ENCODE results near the gene CDKN2D. TPM values are rescaled to one million over a fixed set of nuclear protein-coding genes. Genes with fewer than 3 reads are reported as not detected.

Gene CDKN2D
- total and polyA plus RNA-seq, 2 of the 13 experiments (the other 11 are each of a cell fraction or from before 2014, with no cell fraction given): 5.4 to 8.6 TPM

GRCh38 chr19:10586396-10586795, 17.6 kb upstream of the CDKN2D start:
- no peaks in the 10 kb centered on the region for H3K79me2 ChIP-seq (ENCODE audit: insufficient read depth, low read length)
- no peak overlapping the region for H3K4me2 ChIP-seq (ENCODE audit: low read depth, low read length)
- ATAC-seq: no peak
- no peak for FAIRE-seq
- CTCF ChIA-PET (ENCODE audit: low intra/inter-chr PET ratio, low total read pairs): no interaction called here
- H4K20me1 ChIP-seq (ENCODE audit: insufficient read depth, low read length): no peaks in the 10 kb centered on the region
- no TSS peak for BruUV-seq (replicated peaks)
- no peaks in the 10 kb centered on the region for H3K9me3 ChIP-seq (ENCODE audit: low read length)
- POLR2A ChIA-PET: no interaction called here
- H3K4me3 ChIP-seq (replicated peaks in 1 of 3; ENCODE audit: insufficient read depth in 1 of 3, low read depth in 2 of 3, low read length in 3 of 3): no peak overlapping the region
- H3K36me3 ChIP-seq (replicated peaks in 1 of 2; ENCODE audit: control insufficient read depth in 1 of 2, insufficient read depth in 2 of 2, low read length in 2 of 2): no peaks in the 10 kb centered on the region
- H2AFZ ChIP-seq (ENCODE audit: low read length): no peak overlapping the region
- intact Hi-C loops (cut with micrococcal nuclease; ENCODE audit: unreplicated experiment): no loop called here
- peaks cover 7% of the 10 kb centered on the region for H3K4me1 ChIP-seq (ENCODE audit: insufficient read depth, low read length)
- H3K27me3 ChIP-seq (ENCODE audit: control insufficient read depth in 1 of 2, insufficient read depth in 2 of 2, low read length in 2 of 2): peaks cover 3 to 21% of the 10 kb centered on the region in 2 experiments; a peak in 3 of 5 replicates
- in situ Hi-C loops (cut with HindIII; ENCODE audit: extremely low pct_ligation_motif_present, low pct_unique_long_range_greater_than_20kb): no loop called here
- H3K27ac ChIP-seq (ENCODE audit: extremely low read length, insufficient read depth, low read length): no peak overlapping the region
- H3K9ac ChIP-seq (ENCODE audit: insufficient read depth, low read depth, low read length): no peak overlapping the region
- DNase-seq (ENCODE audit: low spot score): no peak
- 62% methylated on average over 6 of the region's 6 CpGs for WGBS (ENCODE audit: low lambda C conversion rate)
- TF ChIP-seq YY1 (IDR thresholded peaks at IDR 0.05; ENCODE audit: insufficient read depth, insufficient replicate concordance, low read depth, low read length) (no peak), ZNF530 (CRISPR knock-in tag; IDR thresholded peaks at IDR 0.05; ENCODE audit: low read depth) (no peak), SRF (IDR thresholded peaks at IDR 0.05; ENCODE audit: low read depth, low read length) (no peak), SMAD9 (CRISPR knock-in tag; IDR thresholded peaks at IDR 0.05) (no peak), ZNF276 (CRISPR knock-in tag; IDR thresholded peaks at IDR 0.05; ENCODE audit: low read depth) (no peak), RXRA (CRISPR knock-in tag; IDR thresholded peaks at IDR 0.05) (no peak)
- TF ChIP-seq, protein P1, sequence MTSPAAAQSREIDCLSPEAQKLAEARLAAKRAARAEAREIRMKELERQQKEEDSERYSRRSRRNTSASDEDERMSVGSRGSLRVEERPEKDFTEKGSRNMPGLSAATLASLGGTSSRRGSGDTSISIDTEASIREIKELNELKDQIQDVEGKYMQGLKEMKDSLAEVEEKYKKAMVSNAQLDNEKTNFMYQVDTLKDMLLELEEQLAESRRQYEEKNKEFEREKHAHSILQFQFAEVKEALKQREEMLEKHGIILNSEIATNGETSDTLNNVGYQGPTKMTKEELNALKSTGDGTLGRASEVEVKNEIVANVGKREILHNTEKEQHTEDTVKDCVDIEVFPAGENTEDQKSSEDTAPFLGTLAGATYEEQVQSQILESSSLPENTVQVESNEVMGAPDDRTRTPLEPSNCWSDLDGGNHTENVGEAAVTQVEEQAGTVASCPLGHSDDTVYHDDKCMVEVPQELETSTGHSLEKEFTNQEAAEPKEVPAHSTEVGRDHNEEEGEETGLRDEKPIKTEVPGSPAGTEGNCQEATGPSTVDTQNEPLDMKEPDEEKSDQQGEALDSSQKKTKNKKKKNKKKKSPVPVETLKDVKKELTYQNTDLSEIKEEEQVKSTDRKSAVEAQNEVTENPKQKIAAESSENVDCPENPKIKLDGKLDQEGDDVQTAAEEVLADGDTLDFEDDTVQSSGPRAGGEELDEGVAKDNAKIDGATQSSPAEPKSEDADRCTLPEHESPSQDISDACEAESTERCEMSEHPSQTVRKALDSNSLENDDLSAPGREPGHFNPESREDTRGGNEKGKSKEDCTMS (CRISPR knock-in tag; conservative IDR thresholded peaks at IDR 0.05): no peak
- TF ChIP-seq, protein P2, sequence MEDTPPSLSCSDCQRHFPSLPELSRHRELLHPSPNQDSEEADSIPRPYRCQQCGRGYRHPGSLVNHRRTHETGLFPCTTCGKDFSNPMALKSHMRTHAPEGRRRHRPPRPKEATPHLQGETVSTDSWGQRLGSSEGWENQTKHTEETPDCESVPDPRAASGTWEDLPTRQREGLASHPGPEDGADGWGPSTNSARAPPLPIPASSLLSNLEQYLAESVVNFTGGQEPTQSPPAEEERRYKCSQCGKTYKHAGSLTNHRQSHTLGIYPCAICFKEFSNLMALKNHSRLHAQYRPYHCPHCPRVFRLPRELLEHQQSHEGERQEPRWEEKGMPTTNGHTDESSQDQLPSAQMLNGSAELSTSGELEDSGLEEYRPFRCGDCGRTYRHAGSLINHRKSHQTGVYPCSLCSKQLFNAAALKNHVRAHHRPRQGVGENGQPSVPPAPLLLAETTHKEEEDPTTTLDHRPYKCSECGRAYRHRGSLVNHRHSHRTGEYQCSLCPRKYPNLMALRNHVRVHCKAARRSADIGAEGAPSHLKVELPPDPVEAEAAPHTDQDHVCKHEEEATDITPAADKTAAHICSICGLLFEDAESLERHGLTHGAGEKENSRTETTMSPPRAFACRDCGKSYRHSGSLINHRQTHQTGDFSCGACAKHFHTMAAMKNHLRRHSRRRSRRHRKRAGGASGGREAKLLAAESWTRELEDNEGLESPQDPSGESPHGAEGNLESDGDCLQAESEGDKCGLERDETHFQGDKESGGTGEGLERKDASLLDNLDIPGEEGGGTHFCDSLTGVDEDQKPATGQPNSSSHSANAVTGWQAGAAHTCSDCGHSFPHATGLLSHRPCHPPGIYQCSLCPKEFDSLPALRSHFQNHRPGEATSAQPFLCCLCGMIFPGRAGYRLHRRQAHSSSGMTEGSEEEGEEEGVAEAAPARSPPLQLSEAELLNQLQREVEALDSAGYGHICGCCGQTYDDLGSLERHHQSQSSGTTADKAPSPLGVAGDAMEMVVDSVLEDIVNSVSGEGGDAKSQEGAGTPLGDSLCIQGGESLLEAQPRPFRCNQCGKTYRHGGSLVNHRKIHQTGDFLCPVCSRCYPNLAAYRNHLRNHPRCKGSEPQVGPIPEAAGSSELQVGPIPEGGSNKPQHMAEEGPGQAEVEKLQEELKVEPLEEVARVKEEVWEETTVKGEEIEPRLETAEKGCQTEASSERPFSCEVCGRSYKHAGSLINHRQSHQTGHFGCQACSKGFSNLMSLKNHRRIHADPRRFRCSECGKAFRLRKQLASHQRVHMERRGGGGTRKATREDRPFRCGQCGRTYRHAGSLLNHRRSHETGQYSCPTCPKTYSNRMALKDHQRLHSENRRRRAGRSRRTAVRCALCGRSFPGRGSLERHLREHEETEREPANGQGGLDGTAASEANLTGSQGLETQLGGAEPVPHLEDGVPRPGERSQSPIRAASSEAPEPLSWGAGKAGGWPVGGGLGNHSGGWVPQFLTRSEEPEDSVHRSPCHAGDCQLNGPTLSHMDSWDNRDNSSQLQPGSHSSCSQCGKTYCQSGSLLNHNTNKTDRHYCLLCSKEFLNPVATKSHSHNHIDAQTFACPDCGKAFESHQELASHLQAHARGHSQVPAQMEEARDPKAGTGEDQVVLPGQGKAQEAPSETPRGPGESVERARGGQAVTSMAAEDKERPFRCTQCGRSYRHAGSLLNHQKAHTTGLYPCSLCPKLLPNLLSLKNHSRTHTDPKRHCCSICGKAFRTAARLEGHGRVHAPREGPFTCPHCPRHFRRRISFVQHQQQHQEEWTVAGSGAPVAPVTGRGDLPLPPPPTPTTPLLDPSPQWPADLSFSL (CRISPR knock-in tag; IDR thresholded peaks at IDR 0.05): no peak
- TF ChIP-seq, protein P3, sequence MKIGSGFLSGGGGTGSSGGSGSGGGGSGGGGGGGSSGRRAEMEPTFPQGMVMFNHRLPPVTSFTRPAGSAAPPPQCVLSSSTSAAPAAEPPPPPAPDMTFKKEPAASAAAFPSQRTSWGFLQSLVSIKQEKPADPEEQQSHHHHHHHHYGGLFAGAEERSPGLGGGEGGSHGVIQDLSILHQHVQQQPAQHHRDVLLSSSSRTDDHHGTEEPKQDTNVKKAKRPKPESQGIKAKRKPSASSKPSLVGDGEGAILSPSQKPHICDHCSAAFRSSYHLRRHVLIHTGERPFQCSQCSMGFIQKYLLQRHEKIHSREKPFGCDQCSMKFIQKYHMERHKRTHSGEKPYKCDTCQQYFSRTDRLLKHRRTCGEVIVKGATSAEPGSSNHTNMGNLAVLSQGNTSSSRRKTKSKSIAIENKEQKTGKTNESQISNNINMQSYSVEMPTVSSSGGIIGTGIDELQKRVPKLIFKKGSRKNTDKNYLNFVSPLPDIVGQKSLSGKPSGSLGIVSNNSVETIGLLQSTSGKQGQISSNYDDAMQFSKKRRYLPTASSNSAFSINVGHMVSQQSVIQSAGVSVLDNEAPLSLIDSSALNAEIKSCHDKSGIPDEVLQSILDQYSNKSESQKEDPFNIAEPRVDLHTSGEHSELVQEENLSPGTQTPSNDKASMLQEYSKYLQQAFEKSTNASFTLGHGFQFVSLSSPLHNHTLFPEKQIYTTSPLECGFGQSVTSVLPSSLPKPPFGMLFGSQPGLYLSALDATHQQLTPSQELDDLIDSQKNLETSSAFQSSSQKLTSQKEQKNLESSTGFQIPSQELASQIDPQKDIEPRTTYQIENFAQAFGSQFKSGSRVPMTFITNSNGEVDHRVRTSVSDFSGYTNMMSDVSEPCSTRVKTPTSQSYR (CRISPR knock-in tag; IDR thresholded peaks at IDR 0.05; ENCODE audit: borderline replicate concordance): no peak

Measured in HepG2 (cell line).